GM18858 (cell line): ENCODE data around the gene TENM4.

Source experiments
- ATAC-seq: cut with Tn5 transposase; IDR thresholded peaks from one replicate; pipeline ENCODE4 v1.9.1; 2021; ENCODE audit not compliant: unreplicated experiment

The TENM4 gene

GRCh38 chr11:79092791-79093353 lies 348.0 kb downstream of the TENM4 start:
- ATAC-seq: no peak

- ATAC-seq: no peak
Measured at GRCh38 chr11:79090191-79090705, 350.6 kb downstream of the TENM4 start.

- ATAC-seq: no peak
Measured at GRCh38 chr11:79089601-79090000, 351.2 kb downstream of the TENM4 start.

- no peak for ATAC-seq
Measured at GRCh38 chr11:79088967-79089366, 351.9 kb downstream of the TENM4 start.

- ATAC-seq: no peak
Measured at GRCh38 chr11:79087961-79088318, 352.9 kb downstream of the TENM4 start.

- ATAC-seq: no peak
Measured at GRCh38 chr11:79087238-79087960, 353.4 kb downstream of the TENM4 start.

- no peak for ATAC-seq
Measured at GRCh38 chr11:79086056-79086455, 354.8 kb downstream of the TENM4 start.

GRCh38 chr11:79084382-79084781 lies 356.4 kb downstream of the TENM4 start:
- ATAC-seq: no peak

GRCh38 chr11:79083352-79083751 lies 357.5 kb downstream of the TENM4 start:
- ATAC-seq: no peak

- ATAC-seq: no peak
Measured at GRCh38 chr11:79082907-79083306, 357.9 kb downstream of the TENM4 start.

- ATAC-seq: no peak
Measured at GRCh38 chr11:79082280-79082679, 358.6 kb downstream of the TENM4 start.

GRCh38 chr11:79081471-79082031 lies 359.3 kb downstream of the TENM4 start:
- no peak for ATAC-seq

- no peak for ATAC-seq
Measured at GRCh38 chr11:79080551-79080950, 360.3 kb downstream of the TENM4 start.

GRCh38 chr11:79078999-79079398 lies 361.8 kb downstream of the TENM4 start:
- ATAC-seq: no peak

GRCh38 chr11:79078456-79078855 lies 362.4 kb downstream of the TENM4 start:
- no peak for ATAC-seq

- ATAC-seq: no peak
Measured at GRCh38 chr11:79077702-79078330, 363.0 kb downstream of the TENM4 start.

GRCh38 chr11:79076526-79077115 lies 364.2 kb downstream of the TENM4 start:
- ATAC-seq: no peak

- ATAC-seq: no peak
Measured at GRCh38 chr11:79074547-79074946, 366.3 kb downstream of the TENM4 start.

- no peak for ATAC-seq
Measured at GRCh38 chr11:79071190-79071589, 369.6 kb downstream of the TENM4 start.

GRCh38 chr11:79070518-79070917 lies 370.3 kb downstream of the TENM4 start:
- no peak for ATAC-seq

GRCh38 chr11:79069504-79069903 lies 371.3 kb downstream of the TENM4 start:
- no peak for ATAC-seq

GRCh38 chr11:79068356-79068755 lies 372.5 kb downstream of the TENM4 start:
- no peak for ATAC-seq
